ENCODE results near the gene CARS2.
A peak's percentile ranks its signal among the peaks of the same experiment; 100 is the strongest.

CARS2 gene

GRCh38 chr13:110683921-110684320 is 22.0 kb downstream of the CARS2 start:
- no peak overlapping the region for H3K4me3 ChIP-seq (replicated peaks; ENCODE audit: low read depth, low read length)
- no peak for TF ChIP-seq CTCF (IDR thresholded peaks at IDR 0.05; ENCODE audit: low read depth, low read length, missing control alignments)
- DNase-seq (ENCODE audit: extremely low read depth, low read depth), result no peak

DNA sequence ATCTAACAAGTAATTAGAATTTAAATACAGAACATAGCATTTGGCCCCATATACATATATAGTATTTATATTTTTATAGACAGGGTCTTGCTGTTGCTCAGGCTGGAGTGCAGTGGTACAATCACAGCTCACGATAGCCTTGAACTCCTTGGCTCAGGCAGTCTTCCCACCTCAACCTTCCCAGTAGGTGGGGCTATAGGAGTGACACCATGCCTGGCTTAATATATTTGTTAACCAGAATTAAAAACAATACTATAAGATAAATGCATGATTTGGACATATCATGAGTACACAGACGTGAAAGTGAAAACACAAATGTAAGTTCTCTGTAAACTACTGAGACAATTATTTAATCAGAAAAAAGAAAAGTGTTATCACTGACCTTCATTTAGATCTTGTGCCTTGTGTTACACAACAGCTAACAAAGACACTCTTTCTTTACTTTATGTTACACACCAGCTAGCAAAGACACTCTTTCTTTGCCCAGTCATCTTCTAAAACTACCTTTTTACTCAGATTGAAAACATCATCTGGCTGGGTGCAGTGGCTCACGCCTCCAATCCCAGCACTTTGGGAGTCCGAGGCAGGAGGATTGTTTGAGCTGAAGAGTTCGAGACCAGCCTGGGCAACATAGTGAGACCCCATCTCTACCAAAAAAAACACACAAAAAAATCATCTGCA is 22.6 kb downstream of the CARS2 start:
- TF ChIP-seq CTCF (IDR thresholded peaks at IDR 0.05; ENCODE audit: low read depth, low read length, missing control alignments), result peak; percentile 36
- DNase-seq (ENCODE audit: extremely low read depth, low read depth), result no peak
- H3K4me3 ChIP-seq (replicated peaks; ENCODE audit: low read depth, low read length), result no peak overlapping the region

GRCh38 chr13:110682746-110683145 is 23.2 kb downstream of the CARS2 start:
- no peak for DNase-seq (ENCODE audit: extremely low read depth, low read depth)
- no peak for TF ChIP-seq CTCF (IDR thresholded peaks at IDR 0.05; ENCODE audit: low read depth, low read length, missing control alignments)
- H3K4me3 ChIP-seq (replicated peaks; ENCODE audit: low read depth, low read length), result no peak overlapping the region

DNA sequence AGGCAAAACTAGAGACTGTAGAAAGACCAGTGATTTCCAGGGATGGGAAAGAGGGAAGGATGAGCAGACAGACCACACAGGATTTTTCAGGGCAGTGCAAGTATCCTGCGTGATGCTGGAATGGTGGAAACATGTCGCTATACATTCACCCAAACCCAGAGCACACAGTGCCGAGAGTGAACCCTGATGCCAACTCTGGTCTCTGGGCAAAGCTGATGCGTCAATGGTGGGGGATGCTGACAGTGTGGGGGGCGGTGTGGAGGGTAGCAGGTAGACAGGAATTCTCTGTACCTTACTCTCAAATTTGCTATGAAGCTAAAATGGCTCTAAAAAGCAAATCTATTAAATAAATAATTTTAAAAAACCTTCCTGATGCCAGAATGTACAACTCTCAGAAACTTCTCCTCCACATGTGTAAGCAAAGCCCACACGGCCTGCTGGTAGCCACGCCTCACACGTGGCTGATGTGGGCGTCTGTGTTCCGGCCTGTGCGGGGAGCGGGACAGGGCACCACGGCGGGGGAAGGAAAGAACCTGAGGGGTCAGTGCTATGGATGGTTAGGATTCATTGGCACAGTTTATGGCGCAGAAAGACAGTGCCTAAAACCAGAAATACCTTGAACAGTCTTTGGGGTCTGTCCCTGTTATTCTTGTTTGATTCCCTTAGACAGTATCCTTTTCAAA is 23.9 kb downstream of the CARS2 start:
- no peak for DNase-seq (ENCODE audit: extremely low read depth, low read depth)
- no peak for TF ChIP-seq CTCF (IDR thresholded peaks at IDR 0.05; ENCODE audit: low read depth, low read length, missing control alignments)
- no peak overlapping the region for H3K4me3 ChIP-seq (replicated peaks; ENCODE audit: low read depth, low read length)

- no peak overlapping the region for H3K4me3 ChIP-seq (replicated peaks; ENCODE audit: low read depth, low read length)
- peak; percentile 42 for TF ChIP-seq CTCF (IDR thresholded peaks at IDR 0.05; ENCODE audit: low read depth, low read length, missing control alignments)
- DNase-seq (ENCODE audit: extremely low read depth, low read depth), result no peak
Measured at GRCh38 chr13:110680852-110681251, 25.1 kb downstream of the CARS2 start.

- no peak for TF ChIP-seq CTCF (IDR thresholded peaks at IDR 0.05; ENCODE audit: low read depth, low read length, missing control alignments)
- DNase-seq (ENCODE audit: extremely low read depth, low read depth), result no peak
- no peak overlapping the region for H3K4me3 ChIP-seq (replicated peaks; ENCODE audit: low read depth, low read length)
Measured at GRCh38 chr13:110677731-110678545, 28.0 kb downstream of the CARS2 start.

Data from HFF-Myc (cell line).